HG03175 (cell line): ENCODE results near the gene BCR.

Source experiments
- ATAC-seq: cut with Tn5 transposase; IDR thresholded peaks from one replicate; pipeline ENCODE4 v1.9.1; 2021; ENCODE audit warnings: mild to moderate bottlenecking, moderate library complexity; ENCODE audit not compliant: unreplicated experiment

BCR gene

DNA sequence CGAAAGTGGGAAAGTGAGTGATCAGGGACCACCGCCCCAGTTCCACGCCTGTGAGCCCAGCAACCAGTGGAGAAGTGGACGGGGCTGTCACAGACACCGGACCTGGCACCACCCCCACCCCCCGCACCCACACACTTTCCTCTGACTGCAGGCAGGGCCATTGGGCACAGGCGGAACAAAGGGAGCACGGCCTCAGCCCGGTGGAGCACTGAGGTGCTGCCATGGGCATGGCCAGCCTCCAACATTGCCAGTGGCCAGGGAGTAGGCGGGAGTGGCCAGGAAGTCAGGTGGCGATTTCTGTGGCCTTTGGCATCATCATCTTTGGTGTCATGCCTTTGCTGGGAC lies 78.5 kb downstream of the BCR start:
- no peak for ATAC-seq

DNA sequence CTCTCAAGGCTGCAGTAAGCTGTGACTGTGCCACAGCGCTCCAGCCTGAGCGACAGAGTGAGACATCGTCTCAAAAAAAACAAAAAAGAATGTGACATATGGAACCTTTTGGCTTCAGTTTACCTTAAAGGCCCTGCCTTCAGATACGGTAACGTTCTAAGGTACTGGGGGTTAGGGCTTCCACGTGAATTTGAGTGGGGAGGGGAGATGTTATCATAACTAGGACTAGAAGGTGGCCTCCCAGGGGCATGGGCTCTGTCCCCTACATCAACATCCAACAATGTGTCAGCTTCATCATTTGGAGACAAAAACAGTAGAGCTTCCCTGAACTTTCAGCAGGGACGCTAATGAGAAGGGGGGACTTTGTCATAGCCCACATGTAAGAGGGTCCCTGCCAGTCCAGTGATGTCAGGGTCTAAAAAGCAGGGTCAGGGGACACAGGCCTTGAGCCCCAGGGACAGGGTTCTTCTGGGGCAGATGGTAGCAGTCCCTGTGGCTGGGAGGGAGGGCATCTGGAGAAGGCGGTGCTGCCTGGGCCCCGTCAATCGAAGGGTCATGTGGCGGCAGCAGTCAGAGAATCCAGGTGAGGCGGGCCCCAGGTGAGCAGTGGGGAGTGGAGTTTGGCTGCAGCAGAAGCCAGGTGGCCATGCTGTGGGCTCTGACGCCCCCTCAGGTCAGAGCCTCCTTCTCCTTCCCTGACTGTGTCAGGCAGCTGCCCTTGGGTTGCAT lies 79.8 kb downstream of the BCR start:
- no peak for ATAC-seq

DNA sequence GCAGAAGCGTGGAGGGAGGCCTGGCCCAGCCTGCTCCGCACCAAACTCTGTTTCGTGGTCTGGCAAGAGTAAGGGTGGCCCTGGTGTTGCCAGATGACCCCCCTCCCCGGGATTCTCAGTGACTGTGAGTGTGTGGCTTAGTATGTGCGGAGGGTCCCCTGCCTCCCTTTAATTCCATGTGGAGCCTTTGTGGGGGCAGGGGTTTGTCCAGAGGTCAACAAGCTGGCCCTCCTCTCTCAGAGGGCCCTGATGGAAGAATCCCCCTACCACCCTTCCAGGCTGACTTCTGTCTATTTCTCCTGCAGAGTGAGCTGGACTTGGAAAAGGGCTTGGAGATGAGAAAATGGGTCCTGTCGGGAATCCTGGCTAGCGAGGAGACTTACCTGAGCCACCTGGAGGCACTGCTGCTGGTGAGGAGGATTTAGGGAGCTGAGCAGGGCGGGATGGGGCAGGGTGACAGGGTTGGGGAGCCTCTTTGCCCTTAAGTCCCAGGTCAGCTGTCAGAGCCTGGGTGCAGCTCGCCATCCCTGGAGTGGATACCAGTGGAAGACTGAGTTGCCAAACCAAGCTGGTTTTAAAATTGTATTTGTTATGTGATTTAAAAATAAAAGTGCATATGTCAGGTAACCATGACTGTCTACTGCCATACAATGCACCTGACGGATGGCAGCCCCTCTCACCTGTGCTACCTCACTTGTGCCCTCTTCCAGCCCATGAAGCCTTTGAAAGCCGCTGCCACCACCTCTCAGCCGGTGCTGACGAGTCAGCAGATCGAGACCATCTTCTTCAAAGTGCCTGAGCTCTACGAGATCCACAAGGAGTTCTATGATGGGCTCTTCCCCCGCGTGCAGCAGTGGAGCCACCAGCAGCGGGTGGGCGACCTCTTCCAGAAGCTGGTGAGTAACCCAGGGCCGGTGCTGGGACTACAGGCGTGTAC lies 80.6 kb downstream of the BCR start:
- ATAC-seq = no peak

DNA sequence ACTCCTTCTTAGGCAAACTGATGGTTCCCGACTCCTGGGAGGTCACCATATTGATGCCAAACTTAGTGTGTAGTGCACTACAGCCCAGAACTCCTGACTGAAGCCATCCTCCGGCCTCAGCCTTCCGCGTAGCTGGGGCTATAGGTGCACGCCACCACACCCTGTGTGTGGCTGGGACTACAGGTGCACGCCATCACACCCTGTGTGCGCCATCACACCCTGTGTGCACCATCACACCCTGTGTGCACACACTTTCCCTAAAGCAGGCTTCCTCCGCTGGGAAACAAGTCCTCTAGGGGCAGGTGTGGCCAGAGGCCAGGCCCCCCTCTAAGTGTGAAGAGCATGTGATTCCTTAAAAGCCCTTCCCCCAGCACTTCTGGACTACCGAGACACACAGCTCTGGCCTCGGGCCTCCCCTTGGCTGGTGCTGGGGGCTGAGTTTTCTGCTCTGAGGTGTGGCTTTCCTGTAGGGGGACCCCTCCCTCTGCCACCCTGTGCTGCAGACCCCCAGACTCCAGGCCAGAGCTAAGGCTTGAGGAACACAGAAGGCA lies 81.7 kb downstream of the BCR start:
- no peak for ATAC-seq

DNA sequence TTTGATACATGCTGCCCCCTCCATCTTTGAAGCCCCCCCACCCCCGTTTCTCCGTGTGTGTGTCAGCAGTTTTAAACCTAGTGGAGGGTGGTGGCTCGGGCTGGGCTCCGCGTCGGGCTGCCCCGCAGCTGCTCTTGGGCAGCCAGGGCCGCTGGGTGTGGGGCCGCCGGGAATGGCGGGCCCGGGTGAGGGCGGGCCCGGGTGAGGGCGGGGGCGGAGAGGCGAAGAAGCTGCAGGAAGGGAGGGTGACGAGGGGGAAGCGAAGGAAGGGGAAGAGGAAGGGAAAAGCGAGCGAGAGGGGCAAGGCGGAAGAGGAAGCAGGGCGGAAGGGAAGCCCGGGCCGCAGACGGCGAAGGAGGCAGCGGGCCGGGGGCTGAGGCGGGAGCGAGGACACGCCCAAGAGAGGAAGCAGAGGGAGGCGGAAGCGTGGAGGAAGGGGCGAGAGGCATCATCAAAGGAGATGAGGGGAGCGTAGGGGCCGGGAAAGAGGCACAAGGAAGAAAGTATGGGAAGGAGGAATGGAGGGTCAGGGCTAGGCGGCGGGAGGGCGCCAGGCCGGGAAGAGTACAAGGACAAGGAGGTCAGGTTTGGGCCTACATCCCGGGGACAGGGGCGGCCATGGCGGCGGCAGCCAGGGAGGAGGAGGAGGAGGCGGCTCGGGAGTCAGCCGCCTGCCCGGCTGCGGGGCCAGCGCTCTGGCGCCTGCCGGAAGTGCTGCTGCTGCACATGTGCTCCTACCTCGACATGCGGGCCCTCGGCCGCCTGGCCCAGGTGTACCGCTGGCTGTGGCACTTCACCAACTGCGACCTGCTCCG lies 82.4 kb downstream of the BCR start:
- ATAC-seq = no peak

DNA sequence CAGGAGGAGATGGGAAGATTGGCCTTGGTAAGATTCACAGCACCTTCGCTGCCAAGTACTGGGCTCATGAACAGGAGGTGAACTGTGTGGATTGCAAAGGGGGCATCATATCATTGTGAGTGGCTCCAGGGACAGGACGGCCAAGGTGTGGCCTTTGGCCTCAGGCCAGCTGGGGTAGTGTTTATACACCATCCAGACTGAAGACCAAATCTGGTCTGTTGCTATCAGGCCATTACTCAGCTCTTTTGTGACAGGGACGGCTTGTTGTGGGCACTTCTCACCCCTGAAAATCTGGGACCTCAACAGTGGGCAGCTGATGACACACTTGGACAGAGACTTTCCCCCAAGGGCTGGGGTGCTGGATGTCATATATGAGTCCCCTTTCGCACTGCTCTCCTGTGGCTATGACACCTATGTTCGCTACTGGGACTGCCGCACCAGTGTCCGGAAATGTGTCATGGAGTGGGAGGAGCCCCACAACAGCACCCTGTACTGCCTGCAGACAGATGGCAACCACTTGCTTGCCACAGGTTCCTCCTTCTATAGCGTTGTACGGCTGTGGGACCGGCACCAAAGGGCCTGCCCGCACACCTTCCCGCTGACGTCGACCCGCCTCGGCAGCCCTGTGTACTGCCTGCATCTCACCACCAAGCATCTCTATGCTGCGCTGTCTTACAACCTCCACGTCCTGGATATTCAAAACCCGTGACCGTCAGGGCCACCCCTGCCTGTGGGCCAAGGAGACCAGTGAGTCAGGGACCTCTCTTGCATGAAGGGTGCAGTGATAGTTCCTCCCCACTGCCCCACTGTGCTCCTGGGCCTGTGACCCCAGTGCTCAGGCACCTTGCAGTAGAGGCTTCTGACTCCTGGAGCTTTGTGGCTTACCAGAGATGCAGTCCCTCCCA lies 83.6 kb downstream of the BCR start:
- ATAC-seq = no peak

DNA sequence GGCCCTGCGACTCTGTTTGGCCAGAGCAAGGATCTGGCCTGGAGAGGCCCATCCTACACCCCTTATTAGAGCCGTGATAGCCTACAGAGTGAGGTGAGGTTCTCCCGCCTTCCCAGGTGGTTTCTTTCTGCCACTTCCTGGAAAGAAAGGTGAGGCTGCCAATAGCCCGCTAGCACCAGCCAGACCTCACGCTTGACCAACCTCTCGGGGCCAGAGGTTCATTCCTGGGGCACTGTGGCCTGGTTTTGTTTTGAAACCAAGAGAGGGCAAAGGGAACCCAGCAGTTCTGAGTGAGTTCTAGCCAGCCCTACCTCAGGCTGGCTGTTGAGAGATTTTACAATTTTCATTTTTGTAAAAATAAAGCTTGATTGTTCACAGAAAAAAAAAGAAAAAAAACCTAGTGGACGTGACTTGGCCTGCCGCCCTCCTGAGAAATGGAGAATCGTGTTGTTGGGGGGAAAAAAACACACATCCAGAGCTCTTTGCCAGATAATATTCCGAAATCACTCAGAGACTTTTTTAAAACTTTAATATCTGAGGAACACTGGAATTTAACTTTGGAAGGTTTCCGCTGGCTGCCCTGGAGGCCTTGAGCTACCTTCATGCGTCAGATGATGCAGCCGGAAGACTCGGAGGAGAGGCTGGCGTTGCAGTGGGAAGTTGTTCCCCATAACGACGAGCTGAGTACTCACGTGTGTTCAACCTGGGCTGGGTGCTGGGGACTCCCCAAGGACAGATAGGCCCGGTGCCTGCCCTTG lies 84.5 kb downstream of the BCR start:
- ATAC-seq = no peak

DNA sequence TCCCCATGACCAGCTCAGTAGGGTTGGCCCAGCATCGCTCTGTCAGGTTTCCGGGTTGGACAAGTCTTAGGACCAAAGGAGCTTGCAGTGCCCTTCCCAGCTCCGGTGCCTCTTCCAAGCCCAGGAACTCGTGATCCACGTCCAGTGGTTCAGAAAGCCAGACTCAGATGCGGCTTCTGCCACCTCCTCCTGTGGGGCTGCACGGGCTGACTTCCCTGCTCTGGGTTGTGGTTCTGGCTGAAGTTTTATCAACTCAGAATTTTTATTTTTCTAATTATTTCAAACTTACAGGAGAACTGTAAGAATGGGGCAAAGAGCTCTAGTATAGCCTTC lies 85.0 kb downstream of the BCR start:
- ATAC-seq = no peak

DNA sequence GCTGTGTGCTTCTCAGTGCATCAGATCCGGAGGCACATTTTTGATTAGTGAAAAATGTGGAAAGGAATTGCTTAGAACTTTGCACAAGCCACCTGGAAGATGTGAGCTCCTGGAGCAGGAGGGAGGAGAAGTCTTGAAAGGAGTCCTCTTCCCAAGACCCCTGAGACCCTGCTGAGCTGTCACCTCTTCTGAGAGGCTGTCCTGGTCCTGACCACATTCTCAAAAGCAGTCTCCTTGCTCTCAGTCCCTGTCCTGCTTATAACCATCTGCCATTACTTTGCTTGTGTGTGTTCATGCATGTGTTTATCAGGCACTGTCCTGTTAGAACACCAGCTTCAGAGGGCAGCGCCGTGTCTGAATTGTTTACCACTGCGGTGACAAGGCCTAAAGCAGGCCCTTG lies 86.5 kb downstream of the BCR start:
- no peak for ATAC-seq

DNA sequence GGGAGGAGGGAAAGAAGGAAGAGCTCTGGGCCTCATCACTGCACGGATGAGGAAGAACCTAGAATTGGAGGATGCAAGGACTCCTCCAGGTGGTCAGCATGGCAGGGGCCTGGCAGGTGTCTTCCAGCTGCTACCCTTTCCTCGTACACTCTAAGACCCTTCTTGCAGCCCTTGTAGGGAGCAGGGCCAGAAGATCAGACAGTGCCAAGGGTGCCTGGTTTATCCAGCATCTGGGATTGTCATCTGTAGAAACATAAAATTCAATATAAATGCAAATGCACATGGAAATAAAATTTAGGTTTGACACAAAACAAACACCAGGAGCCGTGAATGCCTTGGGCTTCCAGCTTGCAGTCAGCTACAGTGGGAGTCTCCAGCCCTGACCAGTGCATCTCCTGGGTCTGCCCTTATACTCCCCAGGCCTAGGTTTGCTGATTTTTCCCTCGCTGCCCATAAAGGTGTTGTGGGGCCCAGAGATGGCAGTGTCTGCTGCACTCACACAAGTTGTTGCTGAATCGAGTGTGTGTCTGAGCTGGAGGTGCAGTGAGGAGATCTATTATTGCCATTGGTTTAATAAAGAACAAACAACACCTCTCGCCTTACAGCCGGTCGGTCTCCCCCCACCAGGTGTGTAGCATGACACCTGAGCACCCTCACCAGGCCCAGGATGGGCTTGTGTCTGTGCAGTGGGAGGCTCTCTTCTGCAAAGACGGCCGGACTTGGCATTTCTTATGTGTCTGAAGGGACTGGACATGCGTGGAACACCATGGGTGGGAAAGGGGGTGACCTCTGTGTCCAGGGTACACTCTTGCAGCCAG lies 87.1 kb downstream of the BCR start:
- ATAC-seq = no peak

DNA sequence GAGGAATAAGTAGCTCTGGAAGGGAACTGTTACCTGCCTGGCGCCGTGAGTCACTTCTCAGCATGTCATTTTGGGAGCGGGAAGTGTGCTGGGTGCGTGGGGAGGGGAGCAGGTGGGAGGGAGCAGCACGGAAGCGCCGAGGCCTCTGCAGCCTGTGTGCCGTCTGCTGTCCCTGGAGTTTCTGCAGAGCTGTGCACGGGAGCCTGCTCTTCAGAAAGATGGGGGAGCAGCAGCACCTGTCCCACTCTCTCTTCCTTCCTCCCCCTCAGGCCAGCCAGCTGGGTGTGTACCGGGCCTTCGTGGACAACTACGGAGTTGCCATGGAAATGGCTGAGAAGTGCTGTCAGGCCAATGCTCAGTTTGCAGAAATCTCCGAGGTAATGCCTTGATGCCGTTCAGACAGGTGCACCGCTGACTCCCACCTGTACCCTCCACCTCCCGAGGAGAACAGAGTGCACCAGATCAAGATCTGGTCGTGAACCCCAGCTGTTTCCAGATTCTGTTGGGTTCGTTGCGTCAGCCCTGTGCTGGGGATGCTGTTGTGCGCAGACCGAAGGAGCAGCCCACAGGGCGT lies 87.9 kb downstream of the BCR start:
- no peak for ATAC-seq

DNA sequence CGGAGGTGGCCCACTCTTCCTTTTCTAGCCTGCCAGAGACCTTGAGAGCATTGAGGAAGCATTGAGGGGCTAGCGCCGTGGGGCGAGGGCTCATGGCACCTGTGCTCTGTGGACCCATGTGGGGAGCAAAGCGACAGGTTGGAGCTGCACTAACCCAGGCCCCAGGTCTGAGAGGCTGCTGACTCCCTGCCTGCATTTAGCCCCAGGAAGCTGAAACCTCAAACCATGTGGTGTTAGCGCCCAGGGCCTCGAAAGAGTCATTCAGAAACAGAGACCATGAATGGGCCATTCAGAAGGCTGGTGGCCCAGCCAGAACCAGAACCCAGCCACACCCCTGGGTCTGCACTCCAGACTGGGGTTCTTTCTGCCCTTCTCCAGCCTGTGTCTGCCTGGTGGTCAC lies 88.6 kb downstream of the BCR start:
- no peak for ATAC-seq

DNA sequence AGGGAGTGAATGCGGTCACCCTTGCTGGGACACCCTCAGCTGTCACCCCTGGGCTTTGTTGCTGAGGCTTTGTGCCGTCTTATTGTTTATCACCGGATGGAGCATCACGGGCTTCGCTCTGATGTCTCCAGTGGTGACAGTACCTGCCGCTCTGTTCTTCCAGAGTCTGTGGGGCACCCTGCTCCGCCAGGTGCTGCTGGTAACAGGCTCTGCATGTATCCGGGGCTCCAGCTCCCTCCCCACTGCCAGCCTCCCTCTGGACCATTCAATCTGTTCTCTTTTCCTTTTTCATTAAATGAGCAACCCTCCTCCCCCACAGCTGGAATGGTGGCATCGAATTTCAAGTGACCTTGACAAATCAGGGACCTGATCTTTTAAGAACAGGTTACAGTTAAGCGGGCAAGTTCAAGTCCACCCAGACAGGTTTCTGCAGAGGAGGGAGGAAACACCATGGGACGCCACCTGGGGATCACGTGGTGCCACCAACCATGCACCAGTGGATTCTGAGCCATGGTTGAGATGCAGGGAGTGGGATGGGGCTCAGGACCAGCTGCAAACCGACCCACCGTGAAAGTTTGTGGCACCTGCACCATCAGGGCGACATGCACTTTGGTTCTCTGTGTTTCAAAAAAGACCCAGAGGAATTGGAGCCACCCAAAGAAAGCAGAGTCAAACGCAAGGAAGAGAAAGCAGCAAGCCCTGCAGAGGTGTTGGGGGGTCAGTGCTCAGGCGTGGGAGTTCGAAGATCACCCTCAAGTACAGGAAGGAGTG lies 89.3 kb downstream of the BCR start:
- no peak for ATAC-seq

DNA sequence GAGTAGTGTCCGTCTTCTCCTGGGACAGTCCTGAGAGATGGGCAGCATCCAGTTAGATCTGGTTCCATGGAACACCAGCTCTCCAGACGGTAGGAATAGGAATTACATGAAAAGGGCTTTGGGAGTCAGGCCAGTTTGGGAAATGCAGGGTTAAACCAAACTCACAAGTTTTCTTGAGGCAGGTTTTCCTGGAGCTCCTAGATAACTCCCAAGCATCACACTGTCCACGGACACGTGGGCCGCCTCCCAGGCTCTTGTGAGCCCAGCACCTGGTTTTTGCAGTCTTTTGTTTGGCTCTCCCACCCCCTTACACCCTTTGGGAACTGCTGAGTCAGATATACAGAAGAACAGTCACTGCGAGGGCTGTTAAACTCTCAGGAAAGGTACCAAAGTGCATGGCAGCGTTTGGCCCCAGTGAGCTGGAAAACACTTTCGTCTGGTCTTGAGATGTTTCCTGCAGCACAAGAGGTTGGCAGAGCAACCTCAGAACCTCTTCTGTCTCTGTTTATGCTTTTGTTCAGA lies 90.0 kb downstream of the BCR start:
- no peak for ATAC-seq

DNA sequence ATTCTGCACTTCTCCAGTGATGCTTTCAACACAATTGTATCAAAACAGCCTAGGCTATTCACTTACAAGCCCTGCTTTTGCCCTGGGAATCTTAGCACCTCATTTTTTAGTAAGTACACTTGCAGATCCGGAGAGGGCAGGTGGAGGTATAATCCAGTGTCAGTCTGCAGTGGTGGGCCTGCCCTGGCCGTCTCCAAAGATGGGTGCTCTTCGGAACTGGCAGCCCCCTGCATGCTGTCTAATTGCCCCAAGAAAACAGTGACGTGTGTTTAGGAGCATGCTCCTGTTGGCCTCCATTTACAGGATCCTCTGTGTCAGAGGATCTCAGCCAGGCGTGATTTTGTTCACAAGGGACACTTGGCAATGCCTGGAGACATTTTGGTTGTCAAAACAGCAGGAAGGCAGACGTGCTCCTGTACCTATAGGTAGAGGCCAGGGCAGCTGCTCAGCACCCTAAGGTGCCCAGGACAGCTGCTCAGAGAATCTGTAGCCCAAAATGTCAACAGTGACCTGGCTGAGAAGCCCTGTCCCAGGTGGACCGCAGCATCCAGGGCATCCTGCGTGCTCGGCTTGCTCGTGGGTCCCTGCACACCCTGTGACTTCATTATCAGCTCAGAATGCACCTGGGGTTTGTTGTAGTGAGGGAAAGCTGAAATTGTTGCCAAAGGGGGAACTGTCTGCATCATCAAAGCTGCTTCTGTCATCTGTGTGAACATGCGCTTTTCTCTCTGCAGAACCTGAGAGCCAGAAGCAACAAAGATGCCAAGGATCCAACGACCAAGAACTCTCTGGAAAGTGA lies 90.7 kb downstream of the BCR start:
- no peak for ATAC-seq

DNA sequence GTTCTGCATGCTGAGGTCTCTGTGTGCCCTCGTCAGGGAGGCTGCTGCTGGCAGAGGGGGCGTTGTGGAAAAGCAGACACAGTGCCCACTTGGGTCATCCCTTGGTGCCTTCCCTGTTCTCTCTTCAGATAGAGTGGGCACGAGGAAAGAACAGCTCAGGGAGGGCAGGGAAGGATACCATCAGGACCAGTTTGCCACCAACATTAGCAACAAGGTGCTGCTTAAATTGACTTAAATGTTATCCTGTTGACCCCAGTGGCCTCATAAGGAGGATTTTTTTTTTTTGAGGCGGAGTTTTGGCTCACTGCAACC lies 91.2 kb downstream of the BCR start:
- ATAC-seq = no peak

DNA sequence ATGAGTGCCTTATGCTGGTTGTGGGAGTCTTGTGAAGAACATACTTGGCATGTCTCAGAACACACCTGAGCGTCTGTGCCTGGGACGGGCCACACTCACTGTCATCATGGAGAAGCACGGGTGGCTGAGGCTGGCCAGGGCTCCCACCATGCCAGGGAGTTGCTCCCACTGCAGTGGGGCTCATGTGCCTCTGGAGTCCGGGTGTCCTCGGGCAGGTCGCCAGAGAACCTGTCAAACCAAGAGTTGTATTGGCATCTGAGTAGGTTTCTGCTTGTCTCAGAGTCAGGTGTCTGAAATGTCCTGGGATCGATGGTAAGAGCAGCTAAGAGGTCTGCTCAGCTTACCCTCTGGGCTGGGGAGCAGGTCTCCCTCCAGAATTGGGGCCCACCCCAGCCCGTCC lies 92.1 kb downstream of the BCR start:
- no peak for ATAC-seq
